ENCODE data around the gene IFRD1.

The IFRD1 gene

GRCh38 chr7:112459645-112460044 is 9.4 kb downstream of the IFRD1 start:
- Histone ChIP-seq H3K27me3 (ENCODE audit: control insufficient read depth, insufficient read depth, low read length) (no peaks in the 10 kb centered on the region), H3K9ac (ENCODE audit: low read depth, low read length) (no peak overlapping the region), H3K36me3 (ENCODE audit: control insufficient read depth, insufficient read depth, low read length) (peaks cover 95% of the 10 kb centered on the region), H3K9me3 (ENCODE audit: control insufficient read depth, insufficient read depth, low read length) (no peaks in the 10 kb centered on the region), H3K27ac (ENCODE audit: low read depth, low read length) (no peak overlapping the region), H3K4me3 (ENCODE audit: low read depth, low read length) (no peak overlapping the region), H3K4me1 (ENCODE audit: control insufficient read depth, insufficient read depth, low read length) (no peaks in the 10 kb centered on the region)

- no peak overlapping the region for H3K9ac ChIP-seq (ENCODE audit: low read depth, low read length)
- no peaks in the 10 kb centered on the region for H3K27me3 ChIP-seq (ENCODE audit: control insufficient read depth, insufficient read depth, low read length)
- H3K27ac ChIP-seq (ENCODE audit: low read depth, low read length), result no peak overlapping the region
- H3K4me1 ChIP-seq (ENCODE audit: control insufficient read depth, insufficient read depth, low read length), result no peaks in the 10 kb centered on the region
- H3K4me3 ChIP-seq (ENCODE audit: low read depth, low read length), result no peak overlapping the region
- no peaks in the 10 kb centered on the region for H3K9me3 ChIP-seq (ENCODE audit: control insufficient read depth, insufficient read depth, low read length)
- H3K36me3 ChIP-seq (ENCODE audit: control insufficient read depth, insufficient read depth, low read length), result peaks cover 100% of the 10 kb centered on the region
Measured at GRCh38 chr7:112462236-112462635, 12.0 kb downstream of the IFRD1 start.

GRCh38 chr7:112467867-112468266 is 17.6 kb downstream of the IFRD1 start:
- peaks cover 100% of the 10 kb centered on the region for H3K36me3 ChIP-seq (ENCODE audit: control insufficient read depth, insufficient read depth, low read length)
- no peak overlapping the region for H3K4me3 ChIP-seq (ENCODE audit: low read depth, low read length)
- H3K4me1 ChIP-seq (ENCODE audit: control insufficient read depth, insufficient read depth, low read length), result no peaks in the 10 kb centered on the region
- no peaks in the 10 kb centered on the region for H3K9me3 ChIP-seq (ENCODE audit: control insufficient read depth, insufficient read depth, low read length)
- H3K27me3 ChIP-seq (ENCODE audit: control insufficient read depth, insufficient read depth, low read length), result no peaks in the 10 kb centered on the region
- no peak overlapping the region for H3K9ac ChIP-seq (ENCODE audit: low read depth, low read length)
- no peak overlapping the region for H3K27ac ChIP-seq (ENCODE audit: low read depth, low read length)

- Histone ChIP-seq H3K27ac (ENCODE audit: low read depth, low read length) (no peak overlapping the region), H3K9me3 (ENCODE audit: control insufficient read depth, insufficient read depth, low read length) (no peaks in the 10 kb centered on the region), H3K27me3 (ENCODE audit: control insufficient read depth, insufficient read depth, low read length) (no peaks in the 10 kb centered on the region), H3K36me3 (ENCODE audit: control insufficient read depth, insufficient read depth, low read length) (peaks cover 96% of the 10 kb centered on the region), H3K4me3 (ENCODE audit: low read depth, low read length) (no peak overlapping the region), H3K9ac (ENCODE audit: low read depth, low read length) (no peak overlapping the region), H3K4me1 (ENCODE audit: control insufficient read depth, insufficient read depth, low read length) (no peaks in the 10 kb centered on the region)
Measured at GRCh38 chr7:112470194-112470593, 19.9 kb downstream of the IFRD1 start.

GRCh38 chr7:112476390-112477052 is 26.3 kb downstream of the IFRD1 start:
- no peak overlapping the region for H3K27ac ChIP-seq (ENCODE audit: low read depth, low read length)
- H3K27me3 ChIP-seq (ENCODE audit: control insufficient read depth, insufficient read depth, low read length), result no peaks in the 10 kb centered on the region
- no peak overlapping the region for H3K4me3 ChIP-seq (ENCODE audit: low read depth, low read length)
- peaks cover 50% of the 10 kb centered on the region for H3K36me3 ChIP-seq (ENCODE audit: control insufficient read depth, insufficient read depth, low read length)
- H3K4me1 ChIP-seq (ENCODE audit: control insufficient read depth, insufficient read depth, low read length), result peaks cover 2% of the 10 kb centered on the region
- H3K9ac ChIP-seq (ENCODE audit: low read depth, low read length), result no peak overlapping the region
- no peaks in the 10 kb centered on the region for H3K9me3 ChIP-seq (ENCODE audit: control insufficient read depth, insufficient read depth, low read length)

GRCh38 chr7:112481121-112481736 is 31.0 kb downstream of the IFRD1 start:
- H3K4me3 ChIP-seq (ENCODE audit: low read depth, low read length), result no peak overlapping the region
- H3K36me3 ChIP-seq (ENCODE audit: control insufficient read depth, insufficient read depth, low read length), result peaks cover 7% of the 10 kb centered on the region
- H3K9ac ChIP-seq (ENCODE audit: low read depth, low read length), result no peak overlapping the region
- no peaks in the 10 kb centered on the region for H3K27me3 ChIP-seq (ENCODE audit: control insufficient read depth, insufficient read depth, low read length)
- H3K9me3 ChIP-seq (ENCODE audit: control insufficient read depth, insufficient read depth, low read length), result no peaks in the 10 kb centered on the region
- H3K4me1 ChIP-seq (ENCODE audit: control insufficient read depth, insufficient read depth, low read length), result peaks cover 9% of the 10 kb centered on the region
- no peak overlapping the region for H3K27ac ChIP-seq (ENCODE audit: low read depth, low read length)

- no peaks in the 10 kb centered on the region for H3K36me3 ChIP-seq (ENCODE audit: control insufficient read depth, insufficient read depth, low read length)
- H3K4me1 ChIP-seq (ENCODE audit: control insufficient read depth, insufficient read depth, low read length), result peaks cover 9% of the 10 kb centered on the region
- no peak overlapping the region for H3K4me3 ChIP-seq (ENCODE audit: low read depth, low read length)
- no peaks in the 10 kb centered on the region for H3K27me3 ChIP-seq (ENCODE audit: control insufficient read depth, insufficient read depth, low read length)
- H3K9me3 ChIP-seq (ENCODE audit: control insufficient read depth, insufficient read depth, low read length), result no peaks in the 10 kb centered on the region
- no peak overlapping the region for H3K27ac ChIP-seq (ENCODE audit: low read depth, low read length)
- H3K9ac ChIP-seq (ENCODE audit: low read depth, low read length), result no peak overlapping the region
Measured at GRCh38 chr7:112481833-112482670, 31.8 kb downstream of the IFRD1 start.

- Histone ChIP-seq H3K27ac (ENCODE audit: low read depth, low read length) (no peak overlapping the region), H3K9me3 (ENCODE audit: control insufficient read depth, insufficient read depth, low read length) (no peaks in the 10 kb centered on the region), H3K9ac (ENCODE audit: low read depth, low read length) (no peak overlapping the region), H3K36me3 (ENCODE audit: control insufficient read depth, insufficient read depth, low read length) (no peaks in the 10 kb centered on the region), H3K4me3 (ENCODE audit: low read depth, low read length) (no peak overlapping the region), H3K27me3 (ENCODE audit: control insufficient read depth, insufficient read depth, low read length) (no peaks in the 10 kb centered on the region), H3K4me1 (ENCODE audit: control insufficient read depth, insufficient read depth, low read length) (peaks cover 9% of the 10 kb centered on the region)
Measured at GRCh38 chr7:112484671-112485167, 34.5 kb downstream of the IFRD1 start.

GRCh38 chr7:112485766-112486165 is 35.5 kb downstream of the IFRD1 start:
- Histone ChIP-seq H3K4me1 (ENCODE audit: control insufficient read depth, insufficient read depth, low read length) (peaks cover 9% of the 10 kb centered on the region), H3K27ac (ENCODE audit: low read depth, low read length) (no peak overlapping the region), H3K9ac (ENCODE audit: low read depth, low read length) (no peak overlapping the region), H3K36me3 (ENCODE audit: control insufficient read depth, insufficient read depth, low read length) (no peaks in the 10 kb centered on the region), H3K9me3 (ENCODE audit: control insufficient read depth, insufficient read depth, low read length) (no peaks in the 10 kb centered on the region), H3K4me3 (ENCODE audit: low read depth, low read length) (no peak overlapping the region), H3K27me3 (ENCODE audit: control insufficient read depth, insufficient read depth, low read length) (no peaks in the 10 kb centered on the region)

GRCh38 chr7:112487457-112488263 is 37.4 kb downstream of the IFRD1 start:
- Histone ChIP-seq H3K27ac (ENCODE audit: low read depth, low read length) (no peak overlapping the region), H3K9ac (ENCODE audit: low read depth, low read length) (no peak overlapping the region), H3K27me3 (ENCODE audit: control insufficient read depth, insufficient read depth, low read length) (no peaks in the 10 kb centered on the region), H3K9me3 (ENCODE audit: control insufficient read depth, insufficient read depth, low read length) (no peaks in the 10 kb centered on the region), H3K4me1 (ENCODE audit: control insufficient read depth, insufficient read depth, low read length) (no peaks in the 10 kb centered on the region), H3K36me3 (ENCODE audit: control insufficient read depth, insufficient read depth, low read length) (no peaks in the 10 kb centered on the region), H3K4me3 (ENCODE audit: low read depth, low read length) (no peak overlapping the region)

All from HUES48 (cell line).